Stimulated activated CD8-positive, alpha-beta memory T cell treated with anti-CD3 and anti-CD28 coated beads, Interleukin-4, amount 100 ng/mL, for 1 hour (primary cell): ENCODE results near the gene VPS26C.

ENCODE experiments used
- DNase-seq, 2 donors: peaks; one replicate each; pipeline ENCODE4 v3.0.0-alpha.2; 2020; ENCODE audit warnings: low read depth in 2 of 2, low spot score in 1 of 2

VPS26C gene

GRCh38 chr21:37206496-37206895 is 60.6 kb downstream of the VPS26C start:
- DNase-seq = no peak

- no peak for DNase-seq
Measured at GRCh38 chr21:37204580-37204979, 62.6 kb downstream of the VPS26C start.

DNA sequence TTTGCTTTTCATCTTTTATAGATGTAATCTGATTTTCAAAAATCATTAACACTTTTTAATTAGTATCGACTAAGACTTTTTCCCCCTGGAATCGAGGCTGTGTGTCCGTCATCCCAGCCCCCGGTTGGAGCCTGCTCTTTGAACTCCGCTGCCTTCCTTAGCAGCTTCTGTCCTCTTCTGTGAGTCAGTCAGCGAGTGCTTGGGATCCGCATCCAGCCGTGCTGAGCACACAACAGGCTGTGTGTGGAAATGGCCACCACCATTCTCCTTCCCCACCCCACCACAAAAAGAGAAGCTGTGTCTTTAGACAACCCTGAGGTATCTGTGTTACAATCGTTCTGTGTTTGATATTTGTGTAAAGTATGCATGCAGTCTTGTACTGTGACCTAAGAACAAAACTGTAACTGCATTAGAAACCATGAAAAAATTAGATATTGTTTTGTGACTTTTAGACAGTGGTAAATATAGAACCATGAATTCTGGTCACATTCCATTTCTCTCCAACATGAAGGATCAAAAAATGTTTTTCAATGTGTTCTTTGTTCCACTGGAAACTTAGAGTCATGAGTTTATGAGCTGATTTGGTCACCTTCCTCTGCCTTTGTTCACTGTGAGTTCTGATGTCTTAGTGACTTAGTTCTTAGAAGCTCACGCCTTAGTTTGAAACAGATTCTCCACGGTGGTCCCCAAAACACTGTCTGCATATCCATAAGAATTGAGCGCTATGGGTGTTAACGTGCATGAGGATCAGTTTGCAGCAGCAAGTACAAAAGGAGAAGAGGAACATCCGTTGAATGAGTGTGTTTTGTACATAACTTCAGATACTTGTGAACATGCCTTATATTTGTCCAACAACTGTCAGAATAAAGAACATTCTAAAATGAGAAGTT is 64.7 kb downstream of the VPS26C start:
- DNase-seq = no peak

DNA sequence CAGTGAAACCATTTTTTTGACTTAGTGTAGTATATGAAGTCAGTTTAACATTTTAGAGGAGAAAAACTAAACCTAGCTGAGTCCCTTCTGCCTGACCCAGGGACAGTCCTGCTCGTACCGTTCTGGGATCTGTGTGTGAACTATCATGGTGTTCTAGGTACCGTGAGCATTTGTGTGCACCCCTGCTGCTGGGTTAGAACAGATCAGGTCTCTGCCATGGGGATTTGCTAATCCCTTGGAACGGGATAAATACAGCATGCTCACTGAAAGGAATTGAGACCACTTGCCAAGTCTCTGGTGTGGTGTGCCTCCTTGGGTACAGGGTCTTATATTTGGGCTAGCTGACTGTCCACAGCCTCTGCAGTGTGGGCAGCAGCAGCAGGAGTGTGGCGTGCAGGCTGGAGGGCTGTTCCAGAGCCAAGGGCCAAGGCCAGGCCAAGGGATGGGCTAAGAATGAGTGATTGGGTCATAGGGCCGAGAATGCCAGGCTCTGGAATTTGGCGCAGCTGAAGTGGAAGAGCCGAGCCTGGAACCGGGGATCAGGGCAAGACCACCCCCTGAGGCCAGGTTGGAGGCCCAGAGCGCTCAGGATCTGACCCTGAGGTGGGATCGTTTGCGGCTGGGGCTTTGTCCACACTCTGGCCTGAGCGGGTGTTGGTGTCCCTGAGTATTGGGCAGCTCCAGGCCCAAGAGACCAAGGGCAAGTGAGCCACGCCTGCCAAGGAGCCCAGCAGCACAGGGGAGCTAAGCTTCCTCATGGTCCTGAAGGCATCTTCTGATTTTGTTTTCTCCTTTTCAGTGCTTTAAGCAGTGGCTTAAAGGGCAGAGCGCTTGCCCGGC is 66.3 kb downstream of the VPS26C start:
- DNase-seq = no peak

- no peak for DNase-seq
Measured at GRCh38 chr21:37199057-37199924, 67.8 kb downstream of the VPS26C start.

DNA sequence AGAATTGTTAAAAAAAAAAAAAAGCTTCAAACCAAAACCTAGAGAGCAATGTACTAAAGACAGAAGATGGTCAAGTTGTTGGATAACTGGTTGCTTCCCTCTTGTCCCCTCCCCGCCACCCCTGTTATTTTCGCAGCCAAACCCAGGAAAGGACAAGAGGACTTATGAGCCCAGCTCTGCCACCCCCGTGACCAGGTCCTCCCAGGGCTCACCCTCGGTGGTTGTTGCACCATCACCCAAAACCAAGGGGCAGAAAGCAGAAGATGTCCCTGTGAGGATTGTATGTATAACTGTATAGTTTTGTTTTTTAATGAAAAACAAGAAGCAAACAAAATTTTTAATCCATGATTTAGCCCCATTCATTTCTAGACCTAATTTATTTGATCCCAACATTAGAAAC is 69.4 kb downstream of the VPS26C start:
- DNase-seq = no peak

DNA sequence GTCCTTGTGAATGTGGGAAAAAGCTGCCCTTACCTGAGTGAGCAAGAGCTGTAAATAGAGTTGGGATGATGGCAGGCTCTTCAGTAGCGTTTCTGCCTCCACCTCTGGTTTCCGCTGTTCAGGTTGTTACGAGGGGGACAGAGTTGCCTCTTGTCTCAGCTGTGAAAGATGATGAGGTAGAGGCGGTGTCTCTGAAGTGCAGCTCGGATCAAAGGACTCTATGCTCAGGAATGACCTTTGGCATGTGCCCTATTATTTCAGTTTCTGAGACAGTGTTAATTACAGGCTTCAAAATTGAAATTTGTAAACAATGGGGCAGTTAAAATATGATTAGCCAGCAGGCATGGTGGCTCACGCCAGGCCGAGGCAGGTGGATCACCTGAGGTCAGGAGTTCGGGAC is 70.3 kb downstream of the VPS26C start:
- DNase-seq = no peak

- DNase-seq = no peak
Measured at GRCh38 chr21:37195610-37196009, 71.5 kb downstream of the VPS26C start.

DNA sequence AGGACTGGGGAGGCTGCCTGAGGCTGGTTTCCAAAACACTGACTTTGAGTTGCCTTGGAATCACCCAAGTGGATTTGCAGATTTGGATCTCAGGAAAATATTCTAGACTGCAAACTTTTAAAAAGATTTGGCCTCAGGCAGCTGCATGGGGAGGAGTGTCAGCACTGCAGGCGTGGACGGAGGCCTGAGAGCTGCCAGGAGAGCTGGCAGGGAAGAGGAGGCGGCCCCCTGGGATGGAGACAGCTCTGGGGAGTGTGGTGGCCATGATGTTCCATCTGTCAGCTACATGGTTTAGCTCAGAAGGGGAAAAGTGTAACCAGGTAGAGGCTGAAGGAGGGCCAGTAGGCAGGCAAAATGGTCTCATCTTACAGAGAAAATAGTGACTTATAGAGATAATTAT is 72.1 kb downstream of the VPS26C start:
- DNase-seq = no peak

DNA sequence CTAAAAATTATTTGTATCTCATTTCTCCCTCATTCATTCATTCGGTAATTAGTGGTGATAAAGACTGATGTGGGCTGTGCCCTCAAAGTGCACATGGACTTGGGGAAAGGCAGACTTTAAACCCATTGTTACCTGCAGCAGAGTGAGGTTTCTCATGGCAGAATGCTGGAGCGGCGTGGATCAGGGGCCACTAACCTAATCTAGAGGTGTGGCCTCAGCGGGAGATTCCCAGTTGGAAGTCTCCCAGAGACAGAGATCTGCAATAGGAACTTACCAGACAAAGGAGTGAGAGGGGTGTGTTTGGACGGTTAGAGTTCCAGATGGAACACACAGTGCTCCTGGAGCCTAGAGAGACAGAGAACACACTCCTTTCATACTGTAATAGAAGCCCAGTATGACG is 73.5 kb downstream of the VPS26C start:
- no peak for DNase-seq

DNA sequence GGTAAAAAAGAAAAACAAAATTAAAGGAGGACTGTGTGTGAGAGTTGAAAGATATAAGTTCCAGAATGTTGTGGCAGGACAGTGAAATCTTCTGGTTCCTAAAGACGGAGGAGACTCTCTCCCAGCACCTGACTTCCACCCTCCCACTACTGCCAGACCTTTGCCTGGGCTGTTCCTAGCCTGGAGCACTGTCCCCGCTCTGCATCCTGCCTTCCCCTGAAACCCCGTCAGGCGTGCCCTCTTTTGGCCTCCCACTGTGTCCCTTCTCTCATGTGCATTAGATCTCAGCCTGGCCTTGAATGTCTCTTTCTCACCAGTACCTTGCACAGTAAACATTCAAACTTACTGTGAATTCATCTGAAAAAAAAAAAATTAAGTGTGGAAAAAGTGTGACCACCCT is 74.1 kb downstream of the VPS26C start:
- no peak for DNase-seq

DNA sequence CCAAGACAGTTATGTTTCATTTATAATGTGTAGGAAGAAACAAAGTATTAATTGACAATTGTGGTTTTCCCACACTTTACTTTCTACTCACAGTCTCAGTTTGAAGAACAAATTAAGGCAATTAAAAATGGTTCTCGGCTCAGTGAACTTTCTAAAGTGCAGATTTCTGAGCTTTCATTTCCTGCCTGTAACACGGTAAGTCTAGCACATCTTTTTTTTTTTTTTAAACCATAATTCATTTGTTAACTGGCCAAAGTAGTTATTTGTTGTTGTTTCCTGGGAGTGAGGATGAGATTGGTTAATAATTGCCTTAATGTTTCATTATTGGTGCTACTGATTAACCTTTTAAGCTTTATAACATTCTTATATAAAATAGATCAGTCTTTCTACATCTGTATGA is 75.1 kb downstream of the VPS26C start:
- DNase-seq = no peak

DNA sequence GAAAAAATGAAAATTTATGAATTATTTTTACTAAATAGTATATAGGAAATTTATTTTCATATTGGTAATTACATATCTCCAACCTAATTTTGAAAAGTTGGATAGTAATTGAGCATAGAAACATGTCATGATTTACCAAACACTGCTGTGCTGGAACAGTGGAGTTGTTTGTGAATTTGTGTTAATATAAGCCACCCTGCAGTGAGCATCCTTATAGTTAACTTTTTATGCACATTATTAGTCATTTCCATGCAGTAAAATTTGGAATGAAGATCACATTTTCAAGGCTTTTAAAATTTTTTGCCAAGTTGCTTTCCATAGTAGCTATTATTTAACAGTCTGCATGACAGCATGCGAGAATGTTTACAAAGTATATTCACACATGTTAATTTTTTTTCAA is 78.3 kb downstream of the VPS26C start:
- DNase-seq = no peak

- no peak for DNase-seq
Measured at GRCh38 chr21:37186983-37187382, 80.2 kb downstream of the VPS26C start.

GRCh38 chr21:37184784-37185593 is 82.1 kb downstream of the VPS26C start:
- no peak for DNase-seq

- no peak for DNase-seq
Measured at GRCh38 chr21:37183749-37184148, 83.4 kb downstream of the VPS26C start.

- DNase-seq = no peak
Measured at GRCh38 chr21:37182222-37182621, 84.9 kb downstream of the VPS26C start.

GRCh38 chr21:37181059-37181458 is 86.1 kb downstream of the VPS26C start:
- no peak for DNase-seq

- no peak for DNase-seq
Measured at GRCh38 chr21:37176716-37177115, 90.4 kb downstream of the VPS26C start.
